Erythroblast (primary cell): Measurements from ENCODE around the gene EXOC2.

Experiments used
- GATA1 ChIP-seq: IDR thresholded peaks from 2 replicates; pipeline ENCODE4 v1.6.1; 2011; ENCODE audit warnings: low read depth, mild to moderate bottlenecking, control low read depth, low read length, moderate library complexity
- POLR2A ChIP-seq: IDR thresholded peaks from 2 replicates; pipeline ENCODE4 v1.6.1; 2011; ENCODE audit warnings: mild to moderate bottlenecking, low read length

DNA sequence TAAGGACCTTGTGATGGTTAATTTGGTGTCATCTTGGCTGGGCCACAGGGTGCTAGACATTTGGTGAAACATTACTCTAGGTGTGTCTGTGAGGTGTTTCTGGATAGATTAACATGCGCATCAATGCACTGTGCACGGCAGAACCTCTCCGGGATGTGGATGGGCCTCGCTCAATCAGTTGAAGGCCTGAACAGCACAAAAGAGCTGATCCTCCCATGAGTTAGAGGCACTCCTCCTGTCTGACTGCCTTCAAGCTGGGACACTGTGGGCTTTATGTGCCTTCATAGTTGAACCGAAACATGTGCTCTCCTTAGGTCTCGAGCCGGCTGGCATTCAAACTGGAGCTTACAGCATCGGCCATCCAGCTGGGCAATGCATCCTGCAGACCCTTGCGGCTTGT lies 124.9 kb downstream of the EXOC2 start:
- TF ChIP-seq POLR2A (no peak), GATA1 (no peak)
